CD4-positive, alpha-beta T cell (primary cell): ENCODE results near the gene LMO2. TPM values are rescaled to one million over a fixed set of nuclear protein-coding genes. Genes with fewer than 3 reads are reported as not detected.

Experiments
- ATAC-seq: fragments of 200-7000 bp; cut with Tn5 transposase; one replicate; pipeline ENCODE4 v1.10.0; 2022; ENCODE audit warnings: mild to moderate bottlenecking; ENCODE audit not compliant: poor library complexity
- CTCF ChIA-PET: fragments of 350-600 bp; sonication (Branson Sonifier 250); formaldehyde crosslinking; loops from one replicate; lab custom pipeline; 2021; ENCODE audit warnings: antibody characterized with exemption, inconsistent platforms; lab: Charles Lee
- POLR2A ChIA-PET: fragments of 350-600 bp; sonication (Branson Sonifier 250); formaldehyde crosslinking; loops from one replicate; lab custom pipeline; 2021; ENCODE audit warnings: antibody characterized with exemption, inconsistent platforms; lab: Charles Lee
- DNase-seq, 14 experiments: peaks; one replicate each; pipeline ENCODE4 v3.0.0-alpha.2; 2013 to 2020; ENCODE audit warnings: mixed read lengths in 2 of 14
- H3K27ac ChIP-seq, 2 donors: one replicate each; pipeline versions ENCODE4 v1.5.1 to v1.7.0; 2013; ENCODE audit warnings: low read length in 2 of 2, low read depth in 1 of 2, mild to moderate bottlenecking in 1 of 2
- H3K27me3 ChIP-seq, 2 experiments: 1 replicate in 1 of 2; 2 replicates in 1 of 2; pipeline versions ENCODE4 v1.6.1 to v1.7.0; 2013; ENCODE audit warnings: low read length in 2 of 2, control low read depth in 1 of 2, mild to moderate bottlenecking in 1 of 2, moderate library complexity in 1 of 2; ENCODE audit not compliant: insufficient read depth in 2 of 2, control insufficient read depth in 1 of 2
- H3K36me3 ChIP-seq: one replicate; pipeline ENCODE4 v1.6.1; 2013; ENCODE audit warnings: low read length, control low read depth; ENCODE audit not compliant: insufficient read depth
- H3K4me1 ChIP-seq: one replicate; pipeline ENCODE4 v1.6.1; 2013; ENCODE audit warnings: low read length, control low read depth; ENCODE audit not compliant: insufficient read depth
- H3K4me3 ChIP-seq: one replicate; pipeline ENCODE4 v1.5.1; 2013; ENCODE audit warnings: mild to moderate bottlenecking, low read length, moderate library complexity
- H3K9me3 ChIP-seq, 2 experiments: 1 replicate in 1 of 2; 2 replicates in 1 of 2; pipeline versions ENCODE4 v1.6.1 to v1.7.0; 2013; ENCODE audit warnings: low read length in 2 of 2, mild to moderate bottlenecking in 2 of 2, control low read depth in 1 of 2, moderate library complexity in 1 of 2; ENCODE audit not compliant: control insufficient read depth in 1 of 2, insufficient read depth in 1 of 2
- H3K27ac Mint-ChIP-seq: one replicate; pipeline ENCODE4 v1.8.0; 2020; ENCODE audit warnings: mixed read lengths
- H3K27me3 Mint-ChIP-seq: one replicate; pipeline ENCODE4 v1.8.0; 2021; ENCODE audit warnings: mixed read lengths
- H3K36me3 Mint-ChIP-seq: one replicate; pipeline ENCODE4 v1.8.0; 2021; ENCODE audit warnings: low read depth, mixed read lengths
- H3K4me1 Mint-ChIP-seq: one replicate; pipeline ENCODE4 v1.8.0; 2021; ENCODE audit warnings: low read depth, mixed read lengths
- H3K4me3 Mint-ChIP-seq: one replicate; pipeline ENCODE4 v1.8.0; 2020; ENCODE audit warnings: mild to moderate bottlenecking, mixed read lengths
- H3K9me3 Mint-ChIP-seq: one replicate; pipeline ENCODE4 v1.8.0; 2020; ENCODE audit warnings: mixed read lengths
- CTCF ChIP-seq: fragments of 200-600 bp; IDR thresholded peaks from one replicate; pipeline ENCODE4 v1.8.0; 2022; ENCODE audit warnings: antibody characterized with exemption, mild to moderate bottlenecking
- intact Hi-C, 2 experiments: fragments of 100-400 bp; cut with DNase I in 1 of 2; cut with micrococcal nuclease in 1 of 2; formaldehyde crosslinking; loops; one replicate each; pipeline versions ENCODE4 v1.15.1 to v1.9.0; 2023 to 2025; cut with DNase I, micrococcal nuclease
- total RNA-seq, 174 experiments: library from RNA in 2 of 174; stranded (reverse) in 2 of 174; gene quantifications; one replicate each; pipeline ENCODE4 v1.2.3 and lab custom pipeline; 2021 to 2026

LMO2 gene
- total RNA-seq, 2 experiments from 2014 or later: 0.61 to 0.80 TPM

- H3K4me1 Mint-ChIP-seq: peaks cover 8% of the 10 kb centered on the region
- intact Hi-C loops: no loop called here
Measured at GRCh38 chr11:33864479-33864878, 27.4 kb downstream of the LMO2 start.

GRCh38 chr11:33863418-33864172, 28.3 kb downstream of the LMO2 start:
- no peak overlapping the region for H3K4me3 ChIP-seq
- Mint-ChIP-seq H3K27me3 (peaks cover 76% of the 10 kb centered on the region), H3K27ac (no peak overlapping the region), H3K4me3 (no peak overlapping the region), H3K4me1 (peaks cover 8% of the 10 kb centered on the region), H3K36me3 (no peaks in the 10 kb centered on the region), H3K9me3 (no peaks in the 10 kb centered on the region)
- ChIA-PET CTCF (interaction anchor here (1.0 kb wide), 1 partner anchor 125 kb away, joined by 4 read pairs; no protein-coding TSS in a partner anchor), POLR2A (no interaction called here)
- TF ChIP-seq CTCF: no peak
- intact Hi-C loops: no loop called here
- H3K27ac ChIP-seq: no peak overlapping the region
- peaks cover 30 to 43% of the 10 kb centered on the region in 2 experiments for H3K27me3 ChIP-seq
- H3K9me3 ChIP-seq: peaks cover 0 to 1% of the 10 kb centered on the region in 2 experiments
- no peak for ATAC-seq
- H3K4me1 ChIP-seq: peaks cover 2% of the 10 kb centered on the region
- H3K36me3 ChIP-seq: no peaks in the 10 kb centered on the region
- DNase-seq: no peak

More at GRCh38 chr11:33864479-33864878, 27.4 kb downstream of the LMO2 start:
- H3K9me3 Mint-ChIP-seq: no peaks in the 10 kb centered on the region
- H3K27me3 Mint-ChIP-seq: peaks cover 70% of the 10 kb centered on the region
- Histone ChIP-seq H3K27me3 (peaks cover 30 to 47% of the 10 kb centered on the region in 2 experiments), H3K4me3 (no peak overlapping the region), H3K27ac (no peak overlapping the region), H3K9me3 (peaks cover 0 to 6% of the 10 kb centered on the region in 2 experiments), H3K36me3 (no peaks in the 10 kb centered on the region), H3K4me1 (peaks cover 7% of the 10 kb centered on the region)
- CTCF ChIA-PET: interaction anchor here (1.0 kb wide), 1 partner anchor 124 kb away, joined by 4 read pairs; no protein-coding TSS in a partner anchor
- TF ChIP-seq CTCF: no peak
- ATAC-seq: no peak
- no peak overlapping the region for H3K27ac Mint-ChIP-seq
- no peaks in the 10 kb centered on the region for H3K36me3 Mint-ChIP-seq
- DNase-seq: no peak
- POLR2A ChIA-PET: no interaction called here
- H3K4me3 Mint-ChIP-seq: no peak overlapping the region

- no peaks in the 10 kb centered on the region for H3K36me3 ChIP-seq
- Mint-ChIP-seq H3K36me3 (no peaks in the 10 kb centered on the region), H3K27ac (no peak overlapping the region), H3K27me3 (peaks cover 71% of the 10 kb centered on the region), H3K9me3 (no peaks in the 10 kb centered on the region), H3K4me1 (no peaks in the 10 kb centered on the region), H3K4me3 (no peak overlapping the region)
- DNase-seq: no peak
- no peak for TF ChIP-seq CTCF
- ChIA-PET POLR2A (no interaction called here), CTCF (no interaction called here)
- no peak for ATAC-seq
- H3K4me1 ChIP-seq: no peaks in the 10 kb centered on the region
- peaks cover 24 to 36% of the 10 kb centered on the region in 2 experiments for H3K27me3 ChIP-seq
- no peak overlapping the region for H3K4me3 ChIP-seq
- intact Hi-C loops: loop anchor here in 1 of 2 experiments (2.0 kb wide), 1 partner anchor 109 kb away; no protein-coding TSS in a partner anchor
- no peaks in the 10 kb centered on the region for H3K9me3 ChIP-seq
- H3K27ac ChIP-seq: no peak overlapping the region
Measured at GRCh38 chr11:33861941-33862589, 29.8 kb downstream of the LMO2 start.
